ENCODE results near the gene FLT1.

FLT1 gene

GRCh38 chr13:28489524-28489931 lies 5.4 kb downstream of the FLT1 start:
- Histone ChIP-seq H3K4me1 (ENCODE audit: control insufficient read depth, insufficient read depth, low read length) (peaks cover 5% of the 10 kb centered on the region), H3K27me3 (ENCODE audit: control insufficient read depth, insufficient read depth, low read length, poor library complexity, severe bottlenecking) (peaks cover 35% of the 10 kb centered on the region), H3K27ac (ENCODE audit: insufficient read depth, low read depth, low read length, poor library complexity, severe bottlenecking) (no peak overlapping the region), H3K36me3 (ENCODE audit: control insufficient read depth, insufficient read depth, low read length) (no peaks in the 10 kb centered on the region), H3K4me3 (ENCODE audit: insufficient read depth, low read depth, low read length) (no peak overlapping the region), H3K9me3 (ENCODE audit: control insufficient read depth, low read length) (no peaks in the 10 kb centered on the region)
- 34 to 44% methylated on average over 4 to 5 of the region's 5 CpGs for WGBS, 2 experiments

- Histone ChIP-seq H3K36me3 (ENCODE audit: control insufficient read depth, insufficient read depth, low read length) (no peaks in the 10 kb centered on the region), H3K27ac (ENCODE audit: insufficient read depth, low read depth, low read length, poor library complexity, severe bottlenecking) (no peak overlapping the region), H3K4me3 (ENCODE audit: insufficient read depth, low read depth, low read length) (no peak overlapping the region), H3K9me3 (ENCODE audit: control insufficient read depth, low read length) (no peaks in the 10 kb centered on the region), H3K4me1 (ENCODE audit: control insufficient read depth, insufficient read depth, low read length) (no peaks in the 10 kb centered on the region), H3K27me3 (ENCODE audit: control insufficient read depth, insufficient read depth, low read length, poor library complexity, severe bottlenecking) (peaks cover 25% of the 10 kb centered on the region)
- WGBS, 2 experiments: 94 to 95% methylated on average over 9 of the region's 9 CpGs
Measured at GRCh38 chr13:28488376-28489005, 6.4 kb downstream of the FLT1 start.

- Histone ChIP-seq H3K36me3 (ENCODE audit: control insufficient read depth, insufficient read depth, low read length) (no peaks in the 10 kb centered on the region), H3K4me1 (ENCODE audit: control insufficient read depth, insufficient read depth, low read length) (no peaks in the 10 kb centered on the region), H3K9me3 (ENCODE audit: control insufficient read depth, low read length) (no peaks in the 10 kb centered on the region), H3K27me3 (ENCODE audit: control insufficient read depth, insufficient read depth, low read length, poor library complexity, severe bottlenecking) (peaks cover 3% of the 10 kb centered on the region), H3K27ac (ENCODE audit: insufficient read depth, low read depth, low read length, poor library complexity, severe bottlenecking) (no peak overlapping the region), H3K4me3 (ENCODE audit: insufficient read depth, low read depth, low read length) (no peak overlapping the region)
- 83 to 86% methylated on average over 10 of the region's 10 CpGs for WGBS, 2 experiments
Measured at GRCh38 chr13:28485996-28486543, 8.9 kb downstream of the FLT1 start.

GRCh38 chr13:28485551-28485950 lies 9.4 kb downstream of the FLT1 start:
- Histone ChIP-seq H3K36me3 (ENCODE audit: control insufficient read depth, insufficient read depth, low read length) (no peaks in the 10 kb centered on the region), H3K4me3 (ENCODE audit: insufficient read depth, low read depth, low read length) (no peak overlapping the region), H3K9me3 (ENCODE audit: control insufficient read depth, low read length) (no peaks in the 10 kb centered on the region), H3K27ac (ENCODE audit: insufficient read depth, low read depth, low read length, poor library complexity, severe bottlenecking) (no peak overlapping the region), H3K27me3 (ENCODE audit: control insufficient read depth, insufficient read depth, low read length, poor library complexity, severe bottlenecking) (peaks cover 3% of the 10 kb centered on the region), H3K4me1 (ENCODE audit: control insufficient read depth, insufficient read depth, low read length) (no peaks in the 10 kb centered on the region)
- WGBS, 2 experiments: 87% methylated on average over 7 of the region's 7 CpGs

GRCh38 chr13:28485097-28485496 lies 9.8 kb downstream of the FLT1 start:
- H3K27ac ChIP-seq (ENCODE audit: insufficient read depth, low read depth, low read length, poor library complexity, severe bottlenecking): no peak overlapping the region
- 97 to 100% methylated on average over 1 of the region's 1 CpG for WGBS, 2 experiments

GRCh38 chr13:28483313-28483931 lies 11.5 kb downstream of the FLT1 start:
- H3K27ac ChIP-seq (ENCODE audit: insufficient read depth, low read depth, low read length, poor library complexity, severe bottlenecking): no peak overlapping the region
- H3K27me3 ChIP-seq (ENCODE audit: control insufficient read depth, insufficient read depth, low read length, poor library complexity, severe bottlenecking): no peaks in the 10 kb centered on the region
- 80% methylated on average over 7 of the region's 7 CpGs for WGBS, 2 experiments

More at GRCh38 chr13:28485097-28485496, 9.8 kb downstream of the FLT1 start:
- H3K4me1 ChIP-seq (ENCODE audit: control insufficient read depth, insufficient read depth, low read length): no peaks in the 10 kb centered on the region
- H3K36me3 ChIP-seq (ENCODE audit: control insufficient read depth, insufficient read depth, low read length): no peaks in the 10 kb centered on the region
- H3K27me3 ChIP-seq (ENCODE audit: control insufficient read depth, insufficient read depth, low read length, poor library complexity, severe bottlenecking): no peaks in the 10 kb centered on the region
- no peak overlapping the region for H3K4me3 ChIP-seq (ENCODE audit: insufficient read depth, low read depth, low read length)
- H3K9me3 ChIP-seq (ENCODE audit: control insufficient read depth, low read length): no peaks in the 10 kb centered on the region

GRCh38 chr13:28479005-28479404 lies 15.9 kb downstream of the FLT1 start:
- WGBS, 2 experiments: no CpG with 5 or more reads among the region's 1 CpG
- H3K9me3 ChIP-seq (ENCODE audit: control insufficient read depth, low read length): no peaks in the 10 kb centered on the region
- no peak overlapping the region for H3K4me3 ChIP-seq (ENCODE audit: insufficient read depth, low read depth, low read length)
- no peaks in the 10 kb centered on the region for H3K36me3 ChIP-seq (ENCODE audit: control insufficient read depth, insufficient read depth, low read length)
- no peaks in the 10 kb centered on the region for H3K4me1 ChIP-seq (ENCODE audit: control insufficient read depth, insufficient read depth, low read length)
- H3K27me3 ChIP-seq (ENCODE audit: control insufficient read depth, insufficient read depth, low read length, poor library complexity, severe bottlenecking): no peaks in the 10 kb centered on the region
- H3K27ac ChIP-seq (ENCODE audit: insufficient read depth, low read depth, low read length, poor library complexity, severe bottlenecking): no peak overlapping the region

More at GRCh38 chr13:28483313-28483931, 11.5 kb downstream of the FLT1 start:
- H3K36me3 ChIP-seq (ENCODE audit: control insufficient read depth, insufficient read depth, low read length): no peaks in the 10 kb centered on the region
- H3K4me3 ChIP-seq (ENCODE audit: insufficient read depth, low read depth, low read length): no peak overlapping the region
- H3K9me3 ChIP-seq (ENCODE audit: control insufficient read depth, low read length): no peaks in the 10 kb centered on the region
- no peaks in the 10 kb centered on the region for H3K4me1 ChIP-seq (ENCODE audit: control insufficient read depth, insufficient read depth, low read length)

- H3K27ac ChIP-seq (ENCODE audit: insufficient read depth, low read depth, low read length, poor library complexity, severe bottlenecking): no peak overlapping the region
- H3K9me3 ChIP-seq (ENCODE audit: control insufficient read depth, low read length): no peaks in the 10 kb centered on the region
- no peaks in the 10 kb centered on the region for H3K27me3 ChIP-seq (ENCODE audit: control insufficient read depth, insufficient read depth, low read length, poor library complexity, severe bottlenecking)
- H3K4me3 ChIP-seq (ENCODE audit: insufficient read depth, low read depth, low read length): no peak overlapping the region
- 92 to 94% methylated on average over 3 of the region's 3 CpGs for WGBS, 2 experiments
- H3K4me1 ChIP-seq (ENCODE audit: control insufficient read depth, insufficient read depth, low read length): no peaks in the 10 kb centered on the region
- H3K36me3 ChIP-seq (ENCODE audit: control insufficient read depth, insufficient read depth, low read length): no peaks in the 10 kb centered on the region
Measured at GRCh38 chr13:28478127-28478526, 16.8 kb downstream of the FLT1 start.

- Histone ChIP-seq H3K36me3 (ENCODE audit: control insufficient read depth, insufficient read depth, low read length) (no peaks in the 10 kb centered on the region), H3K4me1 (ENCODE audit: control insufficient read depth, insufficient read depth, low read length) (no peaks in the 10 kb centered on the region), H3K4me3 (ENCODE audit: insufficient read depth, low read depth, low read length) (no peak overlapping the region), H3K9me3 (ENCODE audit: control insufficient read depth, low read length) (no peaks in the 10 kb centered on the region), H3K27me3 (ENCODE audit: control insufficient read depth, insufficient read depth, low read length, poor library complexity, severe bottlenecking) (no peaks in the 10 kb centered on the region), H3K27ac (ENCODE audit: insufficient read depth, low read depth, low read length, poor library complexity, severe bottlenecking) (no peak overlapping the region)
- 92 to 94% methylated on average over 3 of the region's 3 CpGs for WGBS, 2 experiments
Measured at GRCh38 chr13:28477709-28477973, 17.3 kb downstream of the FLT1 start.

- WGBS, 2 experiments: 90 to 93% methylated on average over 10 to 11 of the region's 11 CpGs
- Histone ChIP-seq H3K4me3 (ENCODE audit: insufficient read depth, low read depth, low read length) (no peak overlapping the region), H3K27ac (ENCODE audit: insufficient read depth, low read depth, low read length, poor library complexity, severe bottlenecking) (no peak overlapping the region), H3K36me3 (ENCODE audit: control insufficient read depth, insufficient read depth, low read length) (no peaks in the 10 kb centered on the region), H3K9me3 (ENCODE audit: control insufficient read depth, low read length) (no peaks in the 10 kb centered on the region), H3K4me1 (ENCODE audit: control insufficient read depth, insufficient read depth, low read length) (no peaks in the 10 kb centered on the region), H3K27me3 (ENCODE audit: control insufficient read depth, insufficient read depth, low read length, poor library complexity, severe bottlenecking) (no peaks in the 10 kb centered on the region)
Measured at GRCh38 chr13:28476919-28477708, 17.8 kb downstream of the FLT1 start.

Measured in ectodermal cell (in vitro differentiated cells).